HG02885 (cell line): Measurements from ENCODE around the gene ACADVL.
"Not testable (repeated sequence)": the region's sequence is repeated elsewhere in the genome, so short reads cannot be mapped to it uniquely, and the experiment has no call there.

Experiments used
- ATAC-seq: cut with Tn5 transposase; IDR thresholded peaks from one replicate; pipeline ENCODE4 v1.9.1; 2021; ENCODE audit warnings: mild to moderate bottlenecking; ENCODE audit not compliant: unreplicated experiment, poor library complexity

Gene ACADVL

DNA sequence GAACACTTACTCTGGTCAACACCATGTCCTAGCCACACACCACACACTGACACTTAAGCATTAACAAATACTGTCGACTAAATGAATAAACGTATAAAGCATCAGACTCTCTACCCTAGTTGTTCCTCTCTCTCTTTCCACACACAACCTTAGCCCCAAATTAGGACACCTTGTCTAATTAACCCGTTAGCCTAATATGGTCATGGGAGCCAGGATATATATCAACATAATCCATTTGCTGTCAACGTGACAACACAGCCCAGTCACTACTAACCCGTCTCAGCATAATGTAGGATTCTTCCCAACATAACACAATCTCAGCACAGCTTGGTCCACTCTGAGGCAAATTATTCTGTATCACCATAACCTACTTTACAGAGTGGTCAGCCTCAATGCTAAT, 12.4 kb downstream of the ACADVL start:
- ATAC-seq: no peak

DNA sequence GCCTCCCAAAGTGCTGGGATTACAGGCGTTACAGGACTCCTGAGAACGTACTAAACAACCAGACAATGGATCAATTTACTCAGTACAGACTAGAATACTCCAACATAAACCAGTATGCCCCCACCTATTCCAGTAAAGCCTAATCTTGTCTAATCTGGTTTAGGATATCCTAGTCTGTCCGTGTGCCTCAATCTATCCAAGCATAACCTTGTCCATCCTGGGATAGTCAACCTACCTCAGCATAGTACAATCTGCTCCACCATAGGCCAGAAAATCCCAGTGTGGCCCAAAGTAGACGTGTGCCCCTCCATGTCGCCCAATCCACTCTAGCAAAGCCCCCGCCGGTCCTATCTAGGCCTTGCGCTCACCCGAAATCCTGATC, 14.0 kb downstream of the ACADVL start:
- no peak for ATAC-seq

DNA sequence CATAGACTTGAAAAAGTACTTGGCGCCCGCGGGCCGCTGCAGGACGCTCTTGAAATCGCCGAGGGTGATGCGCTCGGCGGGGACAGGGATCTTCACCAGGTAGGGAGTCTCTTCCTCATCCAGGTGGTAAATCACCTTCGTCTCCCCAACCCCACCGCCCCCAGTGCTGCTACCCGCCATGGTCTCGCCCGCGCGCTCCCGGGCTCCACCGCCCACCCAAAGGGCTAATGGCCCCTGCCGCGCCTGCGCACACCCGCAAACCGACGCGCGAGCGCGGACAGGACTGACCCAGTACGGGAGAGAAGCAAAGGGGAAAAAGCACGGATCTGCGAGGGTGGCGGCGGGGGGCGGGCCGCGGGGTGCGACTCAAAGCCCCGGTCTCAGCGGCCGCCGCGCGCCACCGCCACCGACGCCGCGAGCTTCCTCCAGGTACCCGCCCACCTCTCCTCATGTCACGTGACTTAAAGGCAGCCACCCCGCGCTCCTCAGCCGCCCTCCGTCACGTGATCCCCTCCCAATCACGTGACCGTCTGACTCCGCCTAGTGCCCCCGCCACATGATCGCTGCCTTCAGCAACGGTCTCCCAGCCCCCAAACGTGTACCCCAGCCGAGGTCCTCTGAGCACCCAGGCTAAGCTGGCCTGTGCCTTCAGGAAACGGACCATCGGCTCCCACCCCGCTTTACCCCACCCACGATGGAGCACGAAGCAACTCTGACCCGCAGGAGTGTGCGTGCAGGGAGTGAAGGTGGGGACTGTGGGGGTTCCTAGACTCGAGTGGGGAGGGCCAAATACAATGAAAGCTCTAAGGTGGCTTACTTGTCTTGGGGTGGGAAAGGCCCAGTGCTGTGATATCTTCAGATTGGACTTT, 14.6 kb downstream of the ACADVL start, which contains the start of gene DVL2:
DVL2 (minus strand) TSS at position 435 of the 869 bp plus-strand sequence; CDS start at position 180, 255 bp downstream.
- peak; percentile 65 for ATAC-seq

DNA sequence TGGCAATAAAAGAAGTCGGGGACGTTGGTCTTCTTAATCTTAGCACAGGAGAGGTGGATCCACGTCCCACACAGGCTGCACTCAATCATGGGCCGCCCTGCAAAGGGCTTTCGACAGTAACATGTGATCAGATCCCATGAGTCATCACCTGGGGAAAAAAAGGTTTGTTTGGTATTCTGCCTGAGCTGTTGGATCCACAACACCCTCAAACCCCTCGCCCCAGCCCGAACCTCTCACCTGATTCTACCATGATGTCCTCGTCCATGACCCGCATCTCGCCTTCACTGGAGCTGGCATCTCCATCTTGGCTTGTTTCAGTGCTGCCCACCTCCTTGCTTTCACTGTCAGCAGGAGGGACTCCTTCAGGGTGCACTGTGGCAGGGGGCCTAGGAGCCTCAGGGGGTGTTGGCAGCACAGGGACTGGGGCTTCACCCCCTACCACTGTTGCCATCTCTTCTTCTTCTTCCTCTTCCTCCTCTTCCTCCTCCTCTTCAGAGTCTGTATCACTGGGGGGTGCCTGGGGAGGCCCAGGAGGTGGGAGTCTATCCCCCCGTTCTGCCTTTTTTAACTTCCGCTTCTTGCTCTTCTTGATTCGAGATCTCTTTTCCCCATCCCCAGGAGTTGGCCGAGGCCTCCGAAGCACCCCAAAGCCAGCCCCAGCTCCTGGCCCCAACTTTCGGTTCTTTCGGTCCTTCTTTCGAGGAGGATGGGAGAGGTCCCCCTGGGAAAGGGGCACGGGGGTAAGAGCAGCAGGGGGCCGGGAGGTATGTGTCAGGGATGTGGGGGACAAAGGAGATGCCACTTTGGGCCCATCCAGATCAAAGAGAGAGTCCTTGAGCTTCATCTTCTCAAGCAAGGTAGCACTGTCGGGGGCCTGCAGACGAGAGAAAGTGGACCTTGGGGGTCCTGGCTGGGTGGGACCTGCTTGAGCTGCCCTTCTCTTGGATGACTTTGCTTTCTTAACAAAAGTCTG, 16.2 kb downstream of the ACADVL start:
- ATAC-seq: no peak

DNA sequence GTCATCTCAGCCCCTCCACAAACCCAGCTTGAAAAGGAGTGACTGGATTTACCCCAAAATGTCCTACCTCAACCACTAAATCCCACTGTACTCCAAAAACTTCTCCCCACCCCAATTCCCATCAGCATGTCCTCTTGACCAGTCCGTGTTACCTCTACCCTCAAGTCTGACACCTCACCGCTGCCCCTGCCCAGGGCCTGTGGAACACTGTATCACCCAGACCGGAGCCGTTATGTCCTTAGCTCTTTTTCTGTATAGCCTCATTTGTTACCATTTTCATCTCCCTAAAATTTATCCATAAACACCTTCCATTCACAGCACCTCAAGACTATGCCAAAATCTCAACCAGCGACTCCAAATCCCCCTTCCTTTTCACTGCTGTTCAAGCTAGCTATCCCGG, 17.1 kb downstream of the ACADVL start:
- ATAC-seq: no peak

DNA sequence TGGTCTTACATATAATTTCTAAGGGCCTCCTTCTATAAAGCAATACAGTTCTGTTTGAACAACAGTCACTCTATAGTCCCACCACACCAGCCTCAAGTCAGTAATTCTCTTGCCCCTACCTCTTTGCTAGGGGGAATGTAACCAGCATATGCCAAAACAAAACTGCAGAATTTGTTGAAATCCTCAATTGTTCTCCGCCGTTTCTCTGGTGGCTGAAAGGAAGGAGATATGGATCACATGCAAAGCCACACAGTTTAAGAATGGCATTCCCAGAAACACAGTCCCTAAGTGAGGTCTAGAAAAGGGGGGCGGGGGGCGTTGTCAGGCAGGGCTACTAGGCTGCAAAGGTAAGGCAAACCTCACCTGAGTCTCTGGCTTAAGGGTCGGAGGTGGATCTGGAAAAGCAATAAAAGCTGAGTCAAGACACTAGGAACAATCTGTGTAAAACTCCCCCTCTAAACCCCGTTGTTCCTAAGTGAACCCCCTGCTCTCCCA, 17.6 kb downstream of the ACADVL start:
- no peak for ATAC-seq

DNA sequence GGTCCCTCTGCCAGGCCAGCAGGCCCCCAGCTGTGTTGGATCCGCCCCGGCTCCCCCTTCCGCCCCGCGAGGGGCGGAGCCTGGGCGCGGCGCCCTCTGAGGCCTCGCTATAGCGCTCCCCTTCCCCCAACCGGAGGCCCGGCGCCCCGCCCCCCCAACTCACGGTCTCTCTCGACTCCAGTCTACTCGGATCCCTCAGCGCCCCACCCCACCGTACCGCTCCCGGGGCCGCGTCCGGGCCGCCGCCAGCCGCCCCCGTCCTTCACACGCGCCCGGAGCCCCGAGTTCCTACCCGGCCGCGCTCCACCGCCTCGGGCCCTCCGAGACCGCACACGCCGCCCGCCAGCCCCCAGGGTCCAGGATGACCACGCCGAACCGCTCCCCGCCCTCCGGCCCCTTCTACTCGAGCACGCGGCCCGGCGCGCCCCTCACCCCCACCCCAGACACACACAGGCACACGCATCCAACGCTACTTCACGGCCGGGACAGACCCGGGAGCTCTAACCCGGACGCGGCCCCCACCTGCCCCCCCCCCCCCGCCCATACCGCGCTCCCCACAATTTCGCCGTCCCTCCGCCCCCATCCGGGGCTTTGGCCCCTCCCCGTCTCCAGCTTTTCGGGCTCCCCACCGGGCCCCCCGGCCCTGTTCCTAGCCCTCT, 18.2 kb downstream of the ACADVL start:
- no peak for ATAC-seq

DNA sequence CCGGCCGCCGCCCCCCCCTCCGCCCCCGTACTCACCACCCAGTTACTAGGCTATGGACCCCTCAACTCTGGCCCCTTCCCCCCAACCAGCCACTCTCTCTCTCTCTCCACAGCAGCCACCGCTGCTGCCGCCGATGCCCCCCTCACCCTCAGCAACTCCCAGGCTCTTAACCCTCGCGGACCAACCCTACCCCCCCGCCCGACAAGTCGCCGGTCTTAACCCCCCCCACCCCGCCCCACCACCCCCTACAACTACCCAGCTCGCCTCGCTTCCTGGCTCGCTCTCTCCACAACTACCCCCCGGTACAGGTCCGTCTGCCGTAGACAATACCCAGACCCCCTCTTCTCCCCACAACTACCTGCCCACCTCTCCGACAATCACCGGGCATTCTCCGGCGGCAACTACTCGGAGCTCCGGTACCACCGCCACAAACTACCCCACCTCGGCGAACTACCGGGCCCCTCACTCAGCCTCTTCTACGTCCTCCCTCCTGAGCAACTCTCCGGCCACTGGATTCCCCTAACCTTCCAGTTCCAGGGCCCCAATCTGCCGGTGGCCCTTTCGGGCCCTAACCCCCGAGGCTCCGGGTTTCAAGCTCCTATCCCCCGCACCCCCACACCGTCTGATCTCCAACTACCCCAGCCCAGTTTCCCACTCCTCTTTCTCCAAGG, 18.8 kb downstream of the ACADVL start:
- no peak for ATAC-seq

DNA sequence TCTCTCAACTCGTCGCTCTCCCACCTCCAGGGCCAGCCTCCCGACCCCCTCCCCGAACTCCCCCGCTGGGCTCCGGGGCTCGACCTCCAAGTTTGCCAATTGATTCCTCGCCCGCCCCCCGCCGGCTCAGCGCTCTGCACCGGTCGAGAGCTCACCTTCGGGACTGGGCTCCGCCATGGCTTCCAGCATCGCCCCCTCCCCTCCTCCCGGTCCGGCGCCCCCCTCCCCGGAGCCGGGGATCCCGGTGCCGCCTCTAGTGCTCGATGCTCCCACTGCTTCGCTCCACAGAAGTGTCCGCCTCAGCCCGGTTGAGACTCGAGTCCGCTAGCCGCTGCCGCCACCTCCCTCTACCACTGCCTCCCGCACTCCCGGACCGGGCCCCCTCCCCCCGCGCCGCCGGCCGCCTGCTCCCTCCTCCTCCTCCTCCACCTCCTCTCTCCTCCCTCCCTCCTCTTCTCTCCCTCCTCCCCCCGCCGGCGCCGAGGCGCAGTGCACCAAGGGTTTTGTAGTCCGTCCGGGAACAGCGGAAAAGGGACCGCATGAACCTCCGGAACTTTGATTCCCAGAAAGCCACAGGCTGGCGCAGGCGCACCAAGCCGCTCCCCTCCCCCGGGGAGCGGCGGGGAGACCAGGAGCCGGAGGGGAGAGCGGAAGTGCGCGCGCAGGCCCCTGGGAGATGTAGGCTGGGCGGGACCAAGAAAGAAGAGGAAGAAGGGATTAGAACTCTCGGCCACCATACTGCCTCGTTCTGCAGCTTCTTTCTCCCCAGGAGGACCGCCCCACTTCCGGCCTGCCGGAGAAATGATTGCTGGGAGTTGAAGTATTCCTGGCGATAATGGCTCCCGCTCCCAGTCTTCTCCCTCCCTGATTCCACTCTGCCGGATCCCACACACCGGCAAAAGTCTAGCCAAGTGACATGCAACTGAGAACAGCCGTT, 19.6 kb downstream of the ACADVL start, which contains the start of gene PHF23:
PHF23 (minus strand) TSS at position 367 of the 937 bp plus-strand sequence; CDS start at position 189, 178 bp downstream.
- ATAC-seq: peak; percentile 61

DNA sequence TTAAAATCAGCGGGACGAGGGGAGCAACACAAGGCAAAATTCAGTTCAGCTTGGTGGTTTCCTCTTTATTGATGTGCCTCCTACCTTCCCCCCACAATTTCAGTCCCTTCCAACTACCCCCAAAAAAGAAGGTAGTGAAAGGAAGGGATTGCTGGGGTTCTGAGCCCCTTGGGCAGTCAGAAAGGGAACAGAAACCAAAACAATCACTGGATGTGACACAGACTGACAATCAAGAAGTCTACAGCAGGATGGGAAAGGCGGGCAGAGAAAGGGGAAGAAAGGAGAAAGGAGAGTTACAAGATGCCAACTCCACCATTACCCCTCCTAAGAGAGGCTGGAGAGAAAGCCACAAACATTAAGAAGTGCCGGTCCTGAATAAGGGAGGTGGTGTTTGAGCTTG, 20.6 kb downstream of the ACADVL start:
- no peak for ATAC-seq

DNA sequence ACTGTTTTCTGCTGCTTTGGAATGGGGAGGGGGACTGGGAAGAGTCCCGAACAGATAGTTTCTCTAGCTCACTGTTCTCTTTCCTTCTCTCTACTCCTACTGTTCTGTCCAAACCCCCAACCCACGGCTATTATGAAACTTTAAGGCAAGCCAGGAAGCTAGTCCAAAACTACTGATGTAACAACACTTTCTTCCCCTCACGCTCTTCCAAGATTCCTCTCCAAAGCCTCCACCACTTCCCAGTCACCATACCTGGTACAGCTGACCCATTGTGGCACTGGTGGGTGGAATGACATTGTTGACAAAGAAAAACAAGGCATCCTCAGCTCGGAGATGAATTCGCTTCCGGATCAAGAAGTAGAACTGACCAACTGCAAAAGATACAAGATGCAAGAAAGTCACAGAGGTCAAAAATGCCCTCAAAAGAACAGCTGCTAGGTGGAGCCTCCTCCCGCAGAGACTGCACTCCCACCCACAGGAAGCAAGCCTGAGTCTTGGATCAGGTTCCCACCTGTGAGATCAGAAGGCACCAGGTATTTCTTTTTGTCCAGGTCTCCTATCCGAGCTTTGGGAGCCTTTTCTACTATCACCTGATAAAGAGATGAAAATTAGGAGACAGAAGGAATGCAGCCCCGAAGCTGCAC, 21.5 kb downstream of the ACADVL start:
- no peak for ATAC-seq

DNA sequence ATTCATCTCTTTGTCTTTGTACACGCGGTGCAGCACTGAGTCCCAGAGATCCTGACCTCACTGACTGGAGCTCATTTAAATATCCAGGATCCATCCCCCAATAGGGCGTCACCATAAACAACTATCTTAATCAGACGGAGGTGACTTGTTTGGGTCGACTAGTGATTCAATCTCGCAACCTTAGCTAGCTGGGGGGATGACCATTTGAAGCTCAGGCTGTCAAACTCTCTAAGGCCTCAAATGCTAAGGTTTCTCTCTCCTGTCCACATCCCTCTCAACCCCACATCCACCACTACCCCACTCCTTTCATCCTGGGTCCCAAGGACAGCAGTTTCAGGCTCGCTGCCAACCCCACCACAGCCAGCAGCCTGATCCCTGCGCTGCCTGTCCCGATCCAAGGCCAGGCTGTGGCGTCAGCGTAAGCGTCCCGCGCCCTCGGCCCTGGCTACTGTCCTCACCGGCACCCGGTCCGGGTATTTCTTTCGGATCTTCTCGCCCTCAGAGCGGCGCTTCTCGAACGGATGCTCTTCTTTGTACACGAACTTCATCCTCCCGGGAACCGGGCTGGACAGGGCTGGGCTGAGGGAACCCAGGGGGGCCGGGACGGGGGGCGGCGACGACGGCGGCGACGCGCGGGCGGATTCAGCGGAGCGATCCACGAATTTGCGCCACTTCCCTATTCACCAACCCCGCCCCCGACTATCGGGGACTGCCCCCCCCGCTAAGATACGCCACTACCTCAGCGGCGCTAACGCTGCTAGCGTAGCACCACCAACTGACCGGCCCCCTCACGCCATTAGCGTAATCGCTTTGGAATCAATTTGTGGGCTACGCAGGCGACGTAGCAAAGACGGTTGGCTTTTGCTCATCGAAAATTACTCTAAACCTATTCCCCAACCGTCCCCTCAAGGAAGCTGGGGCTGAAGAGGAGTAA, 22.3 kb downstream of the ACADVL start, which contains the start of gene GABARAP:
GABARAP (minus strand) TSS at position 667 of the 934 bp plus-strand sequence; CDS start at position 548, 119 bp downstream.
- ATAC-seq: peak; percentile 39

DNA sequence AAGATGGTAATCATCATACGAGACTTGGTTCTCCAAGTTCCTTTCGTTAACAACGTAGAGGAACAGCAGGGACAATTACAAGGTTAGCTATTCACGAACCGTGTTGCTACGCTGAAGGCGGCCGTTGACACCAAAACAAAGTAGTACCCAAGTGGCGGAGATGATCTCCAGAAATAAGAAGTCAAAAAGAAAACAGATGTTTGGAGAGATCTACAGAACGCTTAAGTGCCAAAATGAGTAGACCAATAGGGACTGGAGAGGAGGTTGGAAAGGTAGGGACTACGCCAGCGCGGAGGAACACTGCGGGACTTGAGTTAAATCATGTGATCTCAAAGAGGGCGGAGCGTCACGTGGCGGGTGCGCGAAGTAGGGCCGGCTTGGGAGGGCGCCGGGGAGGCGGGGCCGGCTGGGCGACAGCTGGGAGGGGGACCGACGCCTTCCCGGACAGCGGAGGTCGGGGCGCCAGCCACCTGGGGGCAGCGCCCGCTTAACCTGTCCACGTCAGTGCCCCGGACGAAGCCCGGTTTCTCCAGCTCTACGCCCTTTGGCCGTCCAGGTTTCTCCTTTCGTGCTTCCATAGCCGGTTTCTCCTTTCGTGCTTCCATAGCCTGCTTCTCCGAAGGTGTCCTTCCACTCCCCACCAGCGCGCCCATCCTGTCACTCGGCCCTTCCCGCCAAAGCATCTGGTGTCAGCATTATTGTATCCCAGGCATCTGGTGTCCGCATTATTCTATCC, 23.1 kb downstream of the ACADVL start:
- peak; percentile 35 for ATAC-seq

DNA sequence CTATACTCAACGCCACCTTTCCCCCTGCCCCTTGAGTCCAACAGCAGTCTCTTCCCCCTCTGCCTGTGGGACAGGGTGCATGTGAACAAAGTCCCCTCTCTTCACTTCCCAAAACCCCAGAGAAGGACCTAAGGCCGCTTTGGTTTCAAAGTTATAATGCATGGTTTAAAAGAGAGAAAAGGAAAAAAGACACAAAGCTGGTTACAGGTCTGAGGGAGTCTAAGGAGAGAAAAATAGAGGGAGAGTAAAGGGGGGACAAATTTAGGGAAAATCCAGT, 23.7 kb downstream of the ACADVL start:
- no peak for ATAC-seq

DNA sequence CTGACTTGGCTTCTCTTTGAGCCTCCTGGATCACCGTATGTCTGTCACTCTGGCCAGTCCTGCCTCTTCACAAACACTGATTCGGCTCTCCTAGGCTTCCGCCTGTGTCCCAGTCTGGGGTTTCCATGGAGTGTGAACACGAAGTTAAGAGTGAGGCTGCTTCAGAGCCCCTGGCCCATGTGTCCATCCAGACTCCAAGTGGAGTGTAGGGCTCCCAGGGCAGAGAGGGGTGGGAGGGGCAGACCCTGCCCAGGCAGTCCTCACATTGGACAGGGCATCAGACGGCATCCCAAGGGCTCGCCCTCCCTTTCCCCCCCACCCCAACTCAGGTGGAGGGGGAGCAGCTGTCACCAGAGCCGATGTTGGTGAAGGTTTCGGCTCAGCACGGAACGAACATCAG, 24.1 kb downstream of the ACADVL start:
- ATAC-seq: not testable (repeated sequence)

DNA sequence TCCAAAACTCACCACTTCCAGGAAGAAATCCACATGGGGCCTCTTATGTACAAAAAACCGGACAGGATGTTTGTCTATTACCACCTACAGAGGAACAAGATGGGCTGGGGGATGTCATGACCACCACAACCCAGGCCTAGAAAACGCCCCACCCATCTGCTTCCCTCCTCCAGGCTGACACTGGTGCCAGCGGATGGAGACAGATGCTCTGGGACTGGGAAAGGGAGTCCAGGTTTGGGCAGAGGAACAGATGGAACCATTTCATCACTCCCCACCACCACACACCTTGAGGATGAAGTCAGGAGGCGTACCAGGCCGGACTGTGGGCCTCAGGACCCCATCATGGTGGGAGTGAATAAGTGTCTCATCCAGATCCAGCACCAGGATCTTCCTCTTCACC, 27.0 kb downstream of the ACADVL start:
- no peak for ATAC-seq
